GM19043 (cell line): ENCODE measurements around the gene HLA-C.
"Not testable (repeated sequence)": the region's sequence is repeated elsewhere in the genome, so short reads cannot be mapped to it uniquely, and the experiment has no call there.

Experiments
- ATAC-seq: cut with Tn5 transposase; IDR thresholded peaks from one replicate; pipeline ENCODE4 v1.9.1; 2021; ENCODE audit warnings: low read depth; ENCODE audit not compliant: unreplicated experiment

The HLA-C gene

GRCh38 chr6:31271641-31272357 is at the start of gene HLA-C:
TSS of gene HLA-C (minus strand) at chr6:31272092. CDS start at chr6:31272071, 21 bp downstream.
- ATAC-seq, result peak; percentile 76

DNA sequence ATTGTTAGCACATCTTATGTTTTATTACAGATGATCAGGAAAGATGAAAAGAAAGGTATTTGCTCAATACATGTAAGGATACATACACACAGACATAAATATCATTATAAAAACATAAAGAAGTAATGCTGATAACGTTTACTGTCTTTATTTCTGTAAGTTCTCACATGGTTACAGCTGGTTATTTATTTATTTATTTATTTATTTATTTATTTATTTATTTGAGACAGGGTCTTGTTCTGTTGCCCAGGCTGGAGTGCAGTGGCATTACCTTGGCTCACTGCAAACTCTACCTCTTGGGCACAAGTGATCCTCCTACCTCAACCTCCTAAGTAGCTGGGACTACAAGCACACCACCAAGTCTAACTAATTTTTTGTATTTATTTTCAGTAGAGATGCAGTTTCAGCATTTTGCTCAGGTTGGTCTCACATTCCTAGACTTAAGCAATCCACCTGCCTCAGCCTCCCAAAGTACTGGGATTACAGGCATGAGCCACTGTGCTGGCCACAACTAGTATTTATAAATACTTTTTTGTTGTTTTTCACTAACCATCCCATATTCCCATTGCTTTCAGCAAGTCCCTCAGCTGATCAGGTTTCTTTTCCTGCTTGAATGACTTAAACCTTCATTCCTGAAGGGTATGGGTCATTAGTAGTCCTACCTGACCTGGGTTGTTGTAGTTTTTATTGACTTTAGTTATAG is 49.3 kb upstream of the HLA-C start:
- ATAC-seq, result no peak

DNA sequence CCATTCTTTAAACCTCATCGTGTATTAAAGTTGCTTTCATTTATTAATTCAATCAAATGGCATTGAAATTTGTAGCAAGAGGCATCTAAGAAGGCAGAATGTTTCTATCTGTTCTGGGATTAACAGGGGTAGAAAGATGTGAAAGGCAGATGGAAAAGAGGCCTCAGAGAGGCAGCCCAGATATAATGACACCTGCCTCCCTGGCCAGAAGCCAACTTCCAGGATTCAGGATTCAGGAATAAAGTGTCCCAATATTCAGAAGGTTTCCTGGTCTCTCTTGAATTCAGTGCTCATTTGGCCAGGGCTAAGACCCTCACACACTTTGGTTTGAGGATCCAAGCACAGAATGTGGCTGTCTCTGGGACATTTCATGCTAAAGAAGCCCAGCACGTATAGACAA is 45.1 kb upstream of the HLA-C start:
- ATAC-seq, result no peak

GRCh38 chr6:31309641-31310040 is 37.7 kb upstream of the HLA-C start:
- ATAC-seq, result no peak

DNA sequence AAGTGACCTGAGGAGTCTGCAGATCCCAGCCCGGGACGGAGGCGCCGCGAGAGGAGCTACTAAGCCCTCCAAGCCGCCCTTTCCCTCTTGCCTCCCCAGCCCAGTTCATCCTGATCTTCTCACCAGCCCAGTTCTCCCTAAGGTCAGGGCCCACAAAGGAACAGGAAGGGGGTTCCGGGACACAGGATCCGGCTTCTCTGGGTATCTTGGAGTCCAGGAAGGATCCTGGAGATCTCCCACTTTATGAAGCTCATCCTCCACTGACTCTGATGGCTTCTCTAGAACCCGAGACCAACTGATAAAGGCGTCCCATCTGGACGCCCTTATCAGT is 36.9 kb upstream of the HLA-C start:
- no peak for ATAC-seq

DNA sequence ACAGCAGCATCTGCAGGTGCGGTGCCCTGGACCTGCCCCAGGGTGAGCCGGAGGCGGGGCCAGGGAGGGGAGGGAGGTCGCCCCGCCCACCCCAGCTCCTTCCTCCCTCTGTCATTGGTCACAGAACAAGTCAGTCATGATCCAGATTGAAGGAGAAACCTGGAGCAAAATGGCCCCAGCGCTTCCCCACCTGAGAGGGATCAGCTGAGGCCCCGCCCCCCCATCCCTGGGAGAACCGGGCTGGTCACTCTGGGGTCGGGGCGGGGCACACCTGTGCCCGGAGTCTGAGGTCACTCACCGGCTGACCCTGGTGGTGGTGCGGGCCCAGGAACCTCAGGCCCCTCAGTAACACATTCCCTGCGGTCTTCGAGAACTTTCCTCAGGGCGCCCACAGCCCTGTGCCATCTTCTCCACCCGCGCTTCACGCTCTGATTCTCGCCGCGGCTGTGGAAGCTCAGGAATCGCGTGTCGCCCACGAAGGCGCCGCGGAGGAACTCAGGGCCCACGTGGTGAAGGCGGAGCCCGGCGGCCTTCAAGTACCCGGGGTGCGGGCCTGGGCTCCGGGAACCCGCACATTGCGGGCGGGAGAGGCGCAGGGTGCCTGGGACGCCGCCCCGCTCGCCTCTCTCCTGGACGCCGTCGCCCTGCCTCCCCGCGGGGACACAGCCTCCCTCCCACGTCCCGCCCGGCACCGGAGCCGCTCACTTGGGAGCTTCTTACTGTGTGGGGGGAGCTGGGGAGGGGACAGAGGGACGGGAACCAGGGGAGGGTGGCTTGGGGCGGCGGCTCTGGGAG is 36.4 kb upstream of the HLA-C start:
- ATAC-seq, result no peak

- ATAC-seq, result no peak
Observed at GRCh38 chr6:31307669-31308049, 35.8 kb upstream of the HLA-C start.

DNA sequence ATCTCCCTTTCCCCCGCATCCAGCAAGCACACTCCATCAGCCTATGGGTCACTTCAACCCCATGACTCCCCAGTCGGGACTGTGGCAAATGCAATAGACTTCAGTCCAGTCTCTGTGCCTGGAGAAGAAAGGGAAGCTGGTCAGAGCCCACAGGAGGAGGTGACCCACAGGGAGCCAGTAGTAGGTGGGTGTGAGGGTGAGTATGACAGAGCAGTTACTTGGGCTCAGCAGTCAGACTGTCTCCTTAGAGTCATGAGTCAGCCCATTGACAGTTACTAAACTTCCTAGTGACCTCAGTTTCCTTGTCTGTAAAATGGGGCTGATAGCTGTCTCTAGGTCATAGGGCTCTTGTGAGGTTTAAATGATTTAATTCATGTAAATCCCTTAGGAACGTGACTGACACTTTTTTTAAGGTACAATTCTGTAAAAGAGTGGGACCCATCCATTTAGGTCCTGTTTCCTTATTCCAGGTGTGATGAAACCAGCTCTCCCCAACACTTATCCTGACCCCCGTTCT is 33.9 kb upstream of the HLA-C start:
- no peak for ATAC-seq

DNA sequence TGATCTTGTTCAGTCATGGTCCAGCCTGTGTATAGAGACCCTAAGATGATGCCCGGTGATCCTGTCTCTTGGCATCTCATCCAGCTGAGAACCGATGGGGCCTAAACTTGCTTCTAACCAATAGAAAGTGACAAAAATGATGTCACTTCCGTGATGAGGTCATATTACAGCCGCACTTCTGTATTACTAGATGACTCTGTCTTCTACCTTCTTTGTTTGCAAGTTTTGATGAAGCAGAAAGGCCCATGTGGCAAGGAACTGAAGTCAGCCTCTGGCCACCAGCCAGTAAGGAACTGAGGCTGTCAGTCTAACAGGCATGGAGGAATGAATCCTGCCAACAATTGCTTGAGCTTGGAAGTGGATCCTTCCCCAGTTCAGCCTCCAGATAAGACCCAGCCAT is 32.8 kb upstream of the HLA-C start:
- no peak for ATAC-seq

- no peak for ATAC-seq
Observed at GRCh38 chr6:31300797-31301196, 28.9 kb upstream of the HLA-C start.

- no peak for ATAC-seq
Observed at GRCh38 chr6:31299947-31300346, 28.1 kb upstream of the HLA-C start.

GRCh38 chr6:31299511-31299910 is 27.6 kb upstream of the HLA-C start:
- ATAC-seq, result no peak

DNA sequence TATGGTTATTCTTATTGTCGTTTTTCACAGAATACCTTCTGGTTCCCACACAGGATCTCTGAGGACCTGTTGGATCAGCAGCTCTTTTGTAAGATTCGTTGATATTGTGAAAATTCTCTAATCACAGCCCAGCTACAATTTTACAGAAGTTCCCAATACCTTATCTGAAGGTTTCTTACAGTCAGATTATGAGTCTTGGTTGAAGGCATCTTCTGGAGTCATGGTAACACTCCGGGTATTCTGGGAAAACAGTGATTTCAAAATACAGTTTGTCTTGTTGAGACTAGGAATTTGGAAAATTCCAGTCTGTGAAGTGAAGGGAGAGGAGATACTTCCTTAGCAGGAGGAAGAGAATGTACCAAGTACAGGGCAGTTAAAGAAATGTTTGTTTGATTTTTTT is 22.2 kb upstream of the HLA-C start:
- no peak for ATAC-seq

DNA sequence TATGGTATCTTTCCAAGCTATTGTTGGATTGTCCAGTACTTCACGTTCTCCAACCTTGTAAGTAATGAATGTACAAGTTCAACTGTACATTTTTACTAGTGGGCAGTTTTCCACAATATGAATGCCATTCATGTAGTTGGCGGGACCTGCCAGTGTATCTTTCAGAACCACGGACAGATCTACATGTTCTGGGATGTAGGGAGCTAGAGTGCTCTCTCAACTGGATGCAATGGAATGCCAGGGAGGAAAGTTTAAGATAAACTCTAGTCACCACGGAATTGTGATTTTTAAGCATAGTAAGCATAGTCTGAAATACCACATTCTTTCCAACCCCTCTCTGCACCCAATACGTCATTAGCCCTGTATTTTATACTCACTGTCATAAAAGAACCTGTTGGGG is 21.5 kb upstream of the HLA-C start:
- ATAC-seq, result no peak

DNA sequence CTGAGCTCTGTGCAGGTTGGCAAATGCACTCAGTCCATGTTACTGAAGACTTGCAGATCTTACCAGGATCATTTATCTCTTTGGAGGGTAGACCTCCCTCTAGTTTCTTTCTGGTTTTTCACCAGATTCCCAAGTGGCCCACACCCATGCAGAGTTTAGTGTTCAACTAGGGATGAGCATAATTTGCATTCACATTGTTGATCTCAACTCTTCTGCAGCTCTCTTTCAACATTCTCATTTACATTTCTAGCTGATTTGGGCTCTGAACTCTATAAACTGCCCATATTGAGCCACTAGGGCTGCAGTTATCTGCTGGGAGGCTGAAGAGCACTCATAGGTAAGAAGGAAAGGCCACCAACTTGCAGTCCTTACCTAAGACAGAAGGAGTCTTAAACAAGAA is 17.9 kb upstream of the HLA-C start:
- ATAC-seq, result no peak

DNA sequence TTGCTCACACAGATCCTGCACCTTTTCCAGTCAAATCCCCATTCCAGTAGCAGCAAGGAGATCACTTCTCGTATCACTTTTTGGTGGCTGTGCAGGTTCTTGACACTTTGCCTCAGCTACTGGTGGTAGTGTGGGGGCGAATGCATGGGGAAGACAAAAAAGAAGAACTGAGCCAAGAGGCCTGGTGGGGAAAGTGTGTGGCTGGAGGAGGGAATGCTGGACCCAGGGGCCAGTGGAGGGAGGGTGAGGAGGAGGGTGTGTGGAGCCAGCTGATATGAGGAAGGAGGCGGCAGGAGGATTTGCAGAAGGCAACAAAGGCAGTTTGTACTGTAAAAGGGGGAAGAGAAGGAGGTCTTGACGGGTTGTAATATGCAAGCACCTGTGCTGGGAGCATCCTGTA is 15.7 kb upstream of the HLA-C start:
- ATAC-seq, result no peak

DNA sequence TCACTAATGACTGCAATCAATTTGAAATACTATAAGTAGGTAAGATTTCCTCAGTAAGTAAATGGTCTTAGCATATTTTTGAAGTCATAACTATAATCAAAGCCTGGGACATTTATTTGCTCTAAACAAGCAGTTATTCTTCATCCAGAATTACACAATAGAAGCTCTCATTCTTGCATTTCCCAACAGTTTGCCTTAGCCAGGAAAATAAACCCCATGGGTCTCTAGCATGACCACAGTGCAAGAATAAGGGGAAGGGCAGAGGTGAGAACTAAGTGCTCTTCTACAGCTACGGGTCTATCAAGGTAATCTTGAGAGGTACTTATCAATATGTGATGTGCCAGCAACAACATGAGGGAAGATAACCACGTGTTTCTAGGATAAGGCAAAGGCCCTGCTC is 14.1 kb upstream of the HLA-C start:
- ATAC-seq, result no peak

- ATAC-seq, result no peak
Observed at GRCh38 chr6:31285486-31285885, 13.6 kb upstream of the HLA-C start.

GRCh38 chr6:31279647-31280046 is 7.8 kb upstream of the HLA-C start:
- not testable (repeated sequence) for ATAC-seq

- no peak for ATAC-seq
Observed at GRCh38 chr6:31272836-31273626, 1.1 kb upstream of the HLA-C start.

GRCh38 chr6:31272436-31272835 is 544 bp upstream of the HLA-C start:
- no peak for ATAC-seq
